GM19328 (cell line): ENCODE data around the gene CCDC7.
"Not testable (repeated sequence)": the region's sequence is repeated elsewhere in the genome, so short reads cannot be mapped to it uniquely, and the experiment has no call there.

Source experiments
- ATAC-seq: cut with Tn5 transposase; IDR thresholded peaks from one replicate; pipeline ENCODE4 v1.9.1; 2021; ENCODE audit warnings: mild to moderate bottlenecking, moderate library complexity; ENCODE audit not compliant: unreplicated experiment

Gene CCDC7

DNA sequence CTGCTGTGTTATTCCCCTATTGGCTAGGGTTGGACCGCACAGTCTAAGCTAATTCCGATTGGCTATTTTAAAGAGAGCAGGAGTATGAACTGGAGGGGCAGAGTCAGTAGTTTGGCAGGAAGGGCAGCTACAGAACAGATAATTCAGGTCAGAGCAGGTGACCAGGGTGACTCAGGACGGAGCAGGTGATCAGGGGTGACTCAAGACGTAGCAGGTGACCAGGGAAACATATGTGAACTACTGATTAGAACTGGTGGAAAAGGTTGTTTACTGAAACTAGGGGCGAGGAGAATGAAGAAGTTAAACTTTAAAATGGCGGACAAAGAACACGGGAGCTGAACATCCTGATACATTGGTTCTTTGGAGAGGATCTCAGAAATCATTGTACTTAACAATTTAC lies 102.3 kb downstream of the CCDC7 start:
- no peak for ATAC-seq

DNA sequence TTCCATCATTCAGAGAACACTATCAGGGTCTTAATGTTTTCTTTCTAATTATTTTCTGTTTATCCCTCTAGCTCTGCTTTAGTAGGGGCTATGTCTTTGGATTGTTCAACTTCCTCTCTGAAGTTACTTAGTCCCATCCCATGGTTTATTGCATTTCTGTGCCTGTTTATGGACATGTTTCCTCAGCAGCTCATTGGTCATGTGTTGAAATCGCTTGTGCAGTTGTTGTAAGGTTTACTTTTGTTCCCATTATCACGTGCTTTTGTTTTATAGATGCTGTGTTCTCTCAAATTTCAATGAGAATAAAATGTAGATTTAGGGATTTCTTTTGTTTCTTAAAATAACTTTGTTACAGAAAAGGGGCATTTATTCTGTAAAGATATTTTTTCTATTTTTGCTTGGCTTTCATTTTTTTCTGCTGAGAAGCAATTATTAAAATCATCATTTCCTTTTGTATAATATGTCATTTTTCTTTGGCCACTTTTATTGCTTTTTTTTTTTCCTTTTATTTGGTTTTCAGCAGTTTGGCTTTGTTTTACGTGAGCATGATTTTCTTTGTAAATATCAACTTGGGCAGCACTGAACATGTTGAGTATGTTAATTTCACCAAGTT lies 110.9 kb downstream of the CCDC7 start:
- ATAC-seq: no peak

DNA sequence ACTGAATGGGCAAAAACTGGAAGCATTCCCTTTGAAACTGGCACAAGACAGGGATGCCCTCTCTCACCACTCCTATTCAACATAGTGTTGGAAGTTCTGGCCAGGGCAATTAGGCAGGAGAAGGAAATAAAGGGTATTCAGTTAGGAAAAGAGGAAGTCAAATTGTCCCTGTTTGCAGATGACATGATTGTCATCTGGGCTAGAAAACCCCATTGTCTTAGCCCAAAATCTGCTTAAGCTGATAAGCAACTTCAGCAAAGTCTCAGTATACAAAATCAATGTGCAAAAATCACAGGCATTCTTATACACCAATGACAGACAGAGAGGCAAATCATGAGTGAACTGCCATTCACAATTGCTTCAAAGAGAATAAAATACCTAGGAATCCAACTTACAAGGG lies 116.8 kb downstream of the CCDC7 start:
- ATAC-seq: not testable (repeated sequence)

DNA sequence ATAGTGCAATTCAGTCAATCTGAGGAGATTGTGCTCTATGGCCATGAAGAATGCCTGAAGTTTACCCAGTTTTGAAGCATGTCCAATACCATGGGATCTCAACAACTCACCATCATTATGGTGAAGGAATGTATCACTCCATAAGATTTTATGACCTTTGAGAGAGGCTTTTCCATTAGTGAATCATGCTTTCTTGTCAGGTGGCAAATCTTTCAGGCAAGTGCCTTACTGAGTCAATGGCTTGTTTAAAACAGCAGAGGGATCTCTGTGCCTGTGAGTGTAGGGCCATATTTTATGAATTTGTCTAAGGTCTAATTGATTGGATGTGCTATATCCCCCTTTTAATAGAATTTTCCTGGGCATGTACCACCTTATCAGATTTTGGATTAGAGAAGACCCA lies 131.5 kb downstream of the CCDC7 start:
- ATAC-seq: no peak

DNA sequence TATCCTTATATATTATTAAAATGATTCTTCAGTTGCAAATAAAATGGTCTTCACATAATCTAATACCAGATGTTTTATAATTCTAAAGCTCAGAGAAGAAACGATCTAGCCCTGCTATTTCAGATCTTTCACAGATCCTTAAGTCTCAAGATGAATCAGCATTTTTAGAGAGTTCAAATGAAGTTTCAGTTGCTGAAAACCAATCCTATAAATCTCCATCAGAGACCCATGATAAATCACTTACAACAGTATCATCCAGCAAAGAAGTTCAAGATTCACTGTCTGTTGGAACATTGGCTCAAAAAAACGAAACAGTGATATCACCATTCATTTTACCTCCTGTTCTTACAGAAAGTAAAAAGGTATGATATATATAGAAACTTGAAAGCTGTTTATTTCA lies 137.0 kb downstream of the CCDC7 start:
- no peak for ATAC-seq

DNA sequence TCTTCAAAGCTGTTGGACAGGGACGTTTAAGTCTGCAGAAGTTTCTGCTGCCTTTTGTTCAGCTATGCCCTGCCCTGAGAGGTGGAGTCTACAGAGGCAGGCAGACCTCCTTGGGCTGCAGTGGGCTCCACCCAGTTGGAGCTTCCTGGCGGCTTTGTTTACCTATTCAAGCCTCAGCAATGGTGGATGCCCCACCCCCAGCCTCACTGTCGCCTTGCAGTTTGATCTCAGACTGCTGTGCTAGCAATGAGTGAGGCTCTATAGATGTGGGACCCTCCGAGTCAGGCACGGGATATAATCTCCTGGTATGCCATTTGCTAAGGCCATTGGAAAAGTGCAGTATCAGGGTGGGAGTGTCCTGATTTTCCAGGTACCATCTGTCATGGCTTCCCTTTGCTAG lies 152.1 kb downstream of the CCDC7 start:
- ATAC-seq: not testable (repeated sequence)

DNA sequence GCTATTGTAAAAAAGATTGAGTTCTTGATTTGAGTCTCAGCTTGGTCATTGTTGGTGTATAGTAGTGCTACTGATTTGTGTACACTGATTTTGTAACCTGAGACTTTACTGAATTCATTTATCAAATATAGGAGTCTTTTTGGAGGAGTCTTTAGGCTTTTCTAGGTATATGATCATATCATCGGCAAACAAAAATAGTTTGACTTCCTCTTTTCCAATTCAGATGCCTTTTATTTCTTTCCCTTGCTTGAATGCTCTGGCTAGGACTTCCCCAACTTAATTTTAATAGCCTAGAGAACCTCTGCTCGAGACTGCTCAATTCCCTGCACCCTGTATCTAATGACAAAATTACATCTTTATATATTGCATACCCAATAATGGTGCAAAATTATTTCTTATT lies 154.4 kb downstream of the CCDC7 start:
- no peak for ATAC-seq

DNA sequence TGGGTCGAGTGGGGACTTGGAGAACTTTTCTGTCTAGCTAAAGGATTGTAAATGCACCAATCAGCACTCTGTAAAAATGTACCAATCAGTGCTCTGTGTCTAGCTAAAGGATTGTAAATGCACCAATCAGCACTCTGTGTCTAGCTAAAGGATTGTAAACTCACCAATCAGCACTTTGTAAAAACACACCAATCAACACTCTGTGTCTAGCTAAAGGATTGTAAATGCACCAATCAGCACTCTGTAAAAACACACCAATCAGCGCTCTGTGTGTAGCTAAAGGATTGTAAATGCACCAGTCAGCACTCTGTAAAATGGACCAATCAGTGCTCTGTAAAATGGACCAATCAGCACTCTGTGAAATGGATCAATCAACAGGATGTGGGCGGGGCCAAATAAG lies 155.6 kb downstream of the CCDC7 start:
- ATAC-seq: not testable (repeated sequence)

DNA sequence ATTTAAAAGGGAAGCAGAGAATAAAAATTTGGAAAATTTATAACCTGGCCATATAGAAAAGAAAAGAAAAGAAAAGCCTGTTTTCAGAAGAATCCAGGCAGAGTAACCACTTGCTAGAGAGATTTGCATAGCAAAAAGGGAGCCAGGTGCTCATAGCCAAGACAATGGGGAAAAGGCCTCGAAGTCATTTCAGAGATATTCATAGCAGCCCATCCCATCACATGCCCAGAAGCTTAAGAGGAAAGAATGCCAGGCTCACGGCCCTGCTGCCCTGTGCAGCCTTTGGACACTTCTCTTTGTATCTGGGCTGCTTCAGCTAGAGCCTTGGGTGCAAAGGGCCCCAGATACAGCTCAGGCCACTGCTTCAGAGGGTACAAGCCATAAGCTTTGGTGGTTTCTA lies 159.8 kb downstream of the CCDC7 start:
- no peak for ATAC-seq

DNA sequence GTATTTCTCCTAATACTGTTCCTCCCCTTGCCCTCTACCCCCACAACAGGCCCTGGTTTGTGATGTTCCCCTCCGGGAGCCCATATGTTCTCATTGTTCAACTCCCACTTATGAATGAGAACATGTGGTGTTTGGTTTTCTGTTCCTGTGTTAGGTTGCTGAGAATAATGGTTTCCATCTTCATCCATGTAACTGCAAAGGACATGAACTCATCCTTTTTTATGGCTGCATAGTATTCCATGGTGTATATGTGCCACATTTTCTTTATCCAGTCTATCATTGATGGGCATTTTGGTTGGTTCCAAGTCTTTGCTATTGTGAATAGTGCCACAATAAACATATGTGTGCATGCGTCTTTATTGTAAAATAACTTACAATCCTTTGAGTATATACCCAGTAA lies 164.6 kb downstream of the CCDC7 start:
- ATAC-seq: not testable (repeated sequence)

DNA sequence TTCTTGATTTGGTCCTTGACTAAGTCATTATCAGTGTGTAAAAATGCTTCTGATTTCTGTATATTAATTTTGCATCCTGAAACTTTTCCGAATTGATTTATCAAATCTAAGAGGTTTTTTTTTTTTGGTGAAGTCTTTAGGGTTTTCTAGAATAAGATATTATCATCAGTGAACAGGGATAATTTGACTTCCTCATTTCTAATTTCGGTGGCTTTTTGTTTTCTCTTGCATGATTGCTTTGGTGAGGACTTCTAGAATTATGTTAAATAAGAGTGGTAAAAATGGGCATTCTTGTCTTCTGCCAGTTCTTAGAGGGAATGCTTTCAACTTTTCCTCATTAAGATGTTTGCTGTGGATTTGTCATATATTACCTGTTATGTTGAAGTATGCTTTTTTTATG lies 170.5 kb downstream of the CCDC7 start:
- ATAC-seq: no peak

DNA sequence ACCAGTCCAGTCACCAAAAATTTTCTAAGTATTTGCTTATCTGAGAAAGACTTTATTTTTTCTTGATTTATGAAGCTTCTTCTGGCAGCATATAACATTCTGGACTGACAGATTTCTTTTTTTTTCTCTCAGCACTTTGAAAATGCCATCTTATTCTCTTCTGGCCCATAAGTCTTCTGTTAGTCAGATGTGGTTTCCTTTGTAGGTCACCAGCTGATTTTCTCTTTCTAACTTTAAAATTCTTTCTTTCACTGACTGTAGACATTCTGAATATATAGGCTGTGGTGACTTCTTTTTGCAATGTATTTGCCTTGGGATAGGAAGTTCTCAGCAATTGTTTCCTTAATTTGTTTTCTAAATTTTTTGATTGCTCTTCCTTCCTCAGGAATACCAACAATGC lies 172.5 kb downstream of the CCDC7 start:
- no peak for ATAC-seq

DNA sequence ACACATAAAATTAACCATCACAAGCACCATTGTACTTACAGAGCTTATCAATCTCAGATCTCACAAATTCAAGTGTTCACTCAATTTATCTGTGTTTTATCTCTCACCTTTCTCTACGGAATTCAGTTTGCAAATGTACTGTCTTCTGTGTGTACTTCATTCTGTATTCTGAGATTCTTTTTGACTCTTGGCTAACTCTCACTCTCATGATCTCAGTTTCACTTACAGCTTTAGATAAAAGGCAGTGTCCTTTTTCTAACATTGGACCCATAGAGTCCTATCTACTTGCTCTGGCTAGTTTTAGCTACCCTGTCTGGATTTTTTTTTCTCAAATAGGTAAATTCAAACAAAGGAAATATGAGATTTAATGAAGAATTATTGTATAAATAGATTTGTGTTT lies 176.0 kb downstream of the CCDC7 start:
- ATAC-seq: no peak

DNA sequence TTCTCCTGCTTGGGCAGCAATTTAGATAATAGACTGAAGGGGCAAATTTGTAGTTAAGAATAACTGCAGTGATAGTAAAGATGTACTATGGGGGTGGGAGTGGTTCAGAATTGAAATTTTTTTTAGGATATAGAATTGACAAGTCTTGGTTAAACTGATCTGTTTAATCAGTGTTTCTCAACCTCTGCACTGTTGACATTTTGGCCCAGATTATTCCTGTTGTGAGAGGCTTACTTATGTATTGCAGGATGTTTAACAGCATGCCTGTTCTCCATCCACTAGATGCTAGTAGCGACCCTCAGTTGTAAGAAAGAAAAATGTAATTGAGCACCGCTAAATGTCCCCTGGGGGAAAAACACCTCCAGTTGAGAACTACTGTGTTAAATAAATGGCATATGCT lies 176.5 kb downstream of the CCDC7 start:
- no peak for ATAC-seq

DNA sequence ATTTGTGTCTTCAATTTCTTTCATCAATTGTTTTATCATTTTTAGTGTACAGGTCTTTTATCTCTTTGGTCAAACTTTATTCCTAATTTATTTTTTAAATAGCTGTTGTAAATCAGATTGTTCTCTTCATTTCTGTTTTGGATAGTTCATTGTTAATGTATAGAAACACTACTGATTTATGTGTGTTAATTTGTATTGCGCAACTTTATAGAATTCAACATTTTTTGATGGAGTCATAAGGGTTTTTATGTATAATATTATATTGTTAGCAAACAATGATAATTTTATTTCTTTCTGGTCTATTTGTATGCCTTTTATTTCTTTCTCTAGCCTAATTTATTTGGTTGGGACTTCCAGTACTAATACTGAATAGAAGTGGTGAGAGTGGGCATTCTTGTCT lies 181.2 kb downstream of the CCDC7 start:
- no peak for ATAC-seq

DNA sequence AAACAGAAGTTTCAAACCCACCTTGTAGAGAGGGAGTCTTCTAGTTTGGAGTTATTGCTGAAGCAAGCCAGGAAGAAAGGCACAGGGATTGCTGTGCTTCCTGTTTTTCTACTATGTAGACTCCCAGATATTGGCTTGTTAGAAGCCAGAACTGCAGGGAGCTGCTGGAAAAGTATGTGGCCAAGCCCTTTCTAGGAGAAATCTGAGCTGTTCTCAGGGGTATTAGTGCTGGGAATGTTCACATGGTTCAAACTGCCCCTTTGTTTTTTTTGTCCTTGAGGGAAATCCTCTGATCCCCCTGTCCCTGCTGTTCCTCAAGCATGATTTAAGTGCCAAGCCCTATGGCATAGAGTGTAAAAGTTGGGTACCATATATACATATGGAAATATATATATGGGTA lies 184.0 kb downstream of the CCDC7 start:
- no peak for ATAC-seq

DNA sequence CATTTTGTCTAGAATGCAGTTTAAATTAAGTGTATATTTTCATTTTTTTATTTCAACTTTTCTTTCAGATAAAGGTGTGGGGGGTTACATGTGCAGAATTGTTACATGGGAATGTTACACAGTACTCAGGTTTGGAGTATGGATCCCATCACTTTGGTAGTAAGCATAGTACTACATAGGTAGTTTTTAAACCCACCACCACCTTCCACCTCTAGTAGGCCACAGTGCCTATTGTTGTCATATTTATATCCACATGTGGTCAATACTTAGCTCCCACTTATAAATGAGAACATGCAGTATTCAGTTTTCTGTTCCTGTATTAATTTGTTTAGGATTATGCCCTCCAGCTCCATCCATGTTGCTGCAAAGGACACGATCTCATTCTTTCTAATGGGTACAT lies 200.6 kb downstream of the CCDC7 start:
- no peak for ATAC-seq

DNA sequence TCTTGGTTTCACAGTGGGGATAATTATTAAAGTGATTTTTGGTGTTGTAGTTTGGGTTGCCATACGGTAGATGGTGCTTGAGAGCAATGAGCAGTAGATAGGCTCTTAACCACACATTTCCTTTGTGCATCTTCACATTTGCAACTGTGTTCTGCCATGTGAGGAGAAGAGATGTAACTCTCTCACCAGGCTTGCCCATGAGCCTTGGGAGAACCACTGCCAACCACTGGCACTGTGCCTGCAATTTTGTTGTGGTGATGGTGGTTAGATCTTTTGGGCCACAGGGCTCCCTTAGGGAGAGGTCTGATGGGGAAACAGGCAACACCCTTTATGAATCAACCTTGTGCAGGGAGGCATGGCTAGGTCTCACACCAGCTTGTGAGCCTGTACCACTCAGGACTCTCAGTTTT lies 204.3 kb downstream of the CCDC7 start:
- ATAC-seq: no peak

DNA sequence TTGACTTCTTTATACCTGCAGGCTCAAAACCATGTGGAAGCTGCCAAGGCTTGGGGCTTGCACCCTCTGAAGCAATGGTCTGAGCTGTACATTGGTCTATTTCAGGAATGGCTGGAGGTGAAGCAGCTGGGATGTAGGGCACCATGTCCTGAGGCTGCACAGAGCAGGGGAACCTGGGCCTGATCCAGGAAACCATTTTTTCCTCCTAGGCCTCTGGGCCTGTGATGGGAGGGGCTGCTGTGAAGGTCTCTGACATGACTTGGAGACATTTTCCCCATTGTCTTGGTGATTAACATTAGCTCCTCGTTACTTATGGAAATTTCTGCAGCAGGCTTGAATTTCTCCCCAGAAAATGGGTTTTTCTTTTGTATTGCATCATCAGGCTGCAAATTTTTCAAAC lies 211.5 kb downstream of the CCDC7 start:
- not testable (repeated sequence) for ATAC-seq

DNA sequence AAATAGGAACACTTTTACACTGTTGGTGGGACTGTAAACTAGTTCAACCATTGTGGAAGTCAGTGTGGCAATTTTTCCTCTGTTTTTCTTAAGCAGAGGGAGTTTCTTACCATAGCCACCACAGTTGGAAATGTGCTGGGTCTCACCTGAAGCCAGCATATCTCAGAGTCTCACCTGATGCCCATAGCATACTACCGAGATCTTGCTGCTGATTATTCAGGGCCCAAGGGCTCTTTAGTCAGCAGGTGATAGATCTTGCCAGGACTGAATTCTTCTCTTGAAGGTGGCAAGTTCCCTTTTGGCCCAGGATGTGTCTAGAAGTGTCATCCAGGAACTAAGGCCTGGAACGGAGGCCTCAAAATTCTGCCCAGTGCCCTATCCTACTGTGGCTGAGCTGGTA lies 215.4 kb downstream of the CCDC7 start:
- no peak for ATAC-seq

DNA sequence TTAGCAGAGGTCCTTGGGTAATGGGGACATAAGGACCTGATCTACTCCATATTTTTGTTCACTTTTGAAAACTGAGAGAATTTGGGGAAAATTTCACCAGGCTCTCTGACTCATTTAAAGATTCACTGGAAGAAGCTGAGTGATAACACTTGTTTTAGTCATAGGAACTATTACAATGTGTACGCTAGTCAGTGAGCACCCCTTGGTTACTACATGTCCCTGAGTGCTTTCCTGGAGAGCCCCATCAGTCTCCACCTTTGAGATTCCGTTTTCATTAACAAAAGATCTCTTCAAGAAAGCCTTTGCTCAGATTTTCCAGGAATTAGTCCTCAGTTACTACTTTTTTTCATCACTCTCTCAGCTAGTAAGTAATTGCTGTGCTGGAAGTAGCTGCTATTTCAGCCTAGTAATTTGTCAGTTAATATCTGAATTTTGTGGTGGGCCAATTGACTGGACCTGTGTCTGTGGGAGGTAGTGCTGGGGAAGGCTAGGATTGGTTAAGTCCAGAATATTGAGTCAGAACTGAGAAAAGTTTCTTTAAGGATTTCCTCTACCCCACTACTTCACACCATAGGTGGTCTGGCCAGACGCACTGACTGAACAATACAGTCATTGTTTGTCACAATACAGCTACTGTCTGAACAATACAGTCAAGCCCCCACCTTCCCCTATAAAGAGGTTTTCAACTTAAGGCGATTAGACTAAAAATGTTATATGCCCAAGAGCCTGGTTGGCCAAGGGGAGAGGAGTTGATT lies 235.0 kb downstream of the CCDC7 start:
- ATAC-seq: no peak

DNA sequence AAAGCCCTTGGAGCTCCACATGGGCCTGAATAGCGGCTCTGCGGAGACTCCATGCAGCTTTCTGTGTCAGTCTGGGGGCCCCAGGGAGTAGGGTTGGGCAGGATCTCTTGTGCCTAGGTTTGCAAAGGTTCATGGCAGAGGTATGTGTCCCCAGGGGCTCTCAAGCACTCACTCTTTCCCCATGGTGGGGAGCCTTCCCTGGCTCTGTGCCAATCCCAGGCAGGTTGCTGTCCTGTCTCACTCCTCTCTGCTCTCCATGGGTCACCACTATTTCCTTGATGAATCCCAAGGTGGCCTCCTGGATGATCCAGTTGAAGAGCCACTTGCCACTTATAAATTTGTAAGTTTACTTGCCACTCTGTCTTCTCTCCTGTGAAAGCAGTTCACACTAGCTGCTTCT lies 238.4 kb downstream of the CCDC7 start:
- ATAC-seq: no peak

DNA sequence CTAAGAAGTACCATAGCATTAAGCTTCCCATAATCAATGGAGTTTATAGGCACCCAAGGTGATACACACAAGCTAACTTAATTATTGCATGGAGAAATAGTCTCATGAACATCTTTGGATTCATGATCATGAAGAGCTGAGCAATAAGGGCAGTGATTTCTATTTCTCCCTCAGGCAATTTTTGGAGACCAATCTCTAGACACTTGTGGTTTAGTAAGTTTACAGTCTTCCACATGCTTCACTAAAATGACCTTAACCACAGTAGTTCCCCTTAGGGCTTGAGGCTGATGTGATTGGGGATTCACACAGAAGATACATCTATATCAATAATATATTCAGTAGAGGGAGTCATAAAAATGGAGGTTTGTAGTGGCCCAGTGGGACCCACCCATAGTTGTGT lies 241.2 kb downstream of the CCDC7 start:
- no peak for ATAC-seq
